Fibroblast of mammary gland (primary cell): ENCODE measurements around the gene CCDC102A.

Source experiments
- DNase-seq: peaks from one replicate; pipeline ENCODE4 v3.0.0-alpha.2; 2010; ENCODE audit warnings: low read depth
- H3K4me3 ChIP-seq: 2 replicates; pipeline ENCODE4 v1.5.1; 2011; ENCODE audit warnings: low read depth, mild to moderate bottlenecking, low read length, moderate library complexity; ENCODE audit not compliant: control insufficient read depth
- TF ChIP-seq, protein P1 (sequence below): conservative IDR thresholded peaks from 2 replicates; pipeline ENCODE4 v1.5.1; 2011; ENCODE audit warnings: low read depth, low read length, inconsistent platforms; ENCODE audit not compliant: control insufficient read depth, insufficient read depth

CCDC102A gene

DNA sequence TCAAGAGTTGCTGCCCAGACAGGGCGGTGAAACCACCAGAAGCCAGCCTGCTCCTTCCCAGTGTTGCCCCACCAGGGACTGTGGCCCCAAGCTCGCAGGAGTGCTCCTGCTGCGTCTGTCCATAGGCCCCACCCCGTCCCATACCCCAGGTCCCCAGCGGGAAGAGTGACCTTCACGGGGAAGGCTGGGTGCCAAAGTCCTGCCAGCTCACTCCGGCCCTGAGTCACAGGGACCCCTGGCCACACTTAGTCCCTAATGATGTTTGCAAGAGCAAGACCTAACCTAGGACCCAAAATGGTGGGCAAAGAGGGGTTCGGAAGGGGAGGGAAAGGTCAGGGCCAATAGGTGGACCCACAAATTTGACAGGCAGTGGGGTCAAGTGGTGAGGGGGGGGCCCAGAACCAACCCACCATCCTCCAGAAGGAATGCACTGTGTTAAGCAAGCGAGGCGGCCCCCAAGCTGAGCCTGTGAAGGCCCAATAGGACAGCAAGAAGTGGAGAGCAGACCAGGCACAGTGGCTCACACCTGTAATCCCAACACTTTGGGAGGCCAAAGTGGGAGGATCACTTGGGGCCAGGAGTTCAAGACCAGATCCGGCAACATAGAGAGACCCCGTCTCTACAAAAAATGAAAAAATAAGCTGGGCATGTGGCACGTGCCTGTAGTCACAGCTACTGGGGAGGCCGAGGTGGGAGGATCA is 53.4 kb downstream of the CCDC102A start:
- TF ChIP-seq, protein P1, sequence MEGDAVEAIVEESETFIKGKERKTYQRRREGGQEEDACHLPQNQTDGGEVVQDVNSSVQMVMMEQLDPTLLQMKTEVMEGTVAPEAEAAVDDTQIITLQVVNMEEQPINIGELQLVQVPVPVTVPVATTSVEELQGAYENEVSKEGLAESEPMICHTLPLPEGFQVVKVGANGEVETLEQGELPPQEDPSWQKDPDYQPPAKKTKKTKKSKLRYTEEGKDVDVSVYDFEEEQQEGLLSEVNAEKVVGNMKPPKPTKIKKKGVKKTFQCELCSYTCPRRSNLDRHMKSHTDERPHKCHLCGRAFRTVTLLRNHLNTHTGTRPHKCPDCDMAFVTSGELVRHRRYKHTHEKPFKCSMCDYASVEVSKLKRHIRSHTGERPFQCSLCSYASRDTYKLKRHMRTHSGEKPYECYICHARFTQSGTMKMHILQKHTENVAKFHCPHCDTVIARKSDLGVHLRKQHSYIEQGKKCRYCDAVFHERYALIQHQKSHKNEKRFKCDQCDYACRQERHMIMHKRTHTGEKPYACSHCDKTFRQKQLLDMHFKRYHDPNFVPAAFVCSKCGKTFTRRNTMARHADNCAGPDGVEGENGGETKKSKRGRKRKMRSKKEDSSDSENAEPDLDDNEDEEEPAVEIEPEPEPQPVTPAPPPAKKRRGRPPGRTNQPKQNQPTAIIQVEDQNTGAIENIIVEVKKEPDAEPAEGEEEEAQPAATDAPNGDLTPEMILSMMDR = no peak
- no peak overlapping the region for H3K4me3 ChIP-seq
- DNase-seq = no peak

DNA sequence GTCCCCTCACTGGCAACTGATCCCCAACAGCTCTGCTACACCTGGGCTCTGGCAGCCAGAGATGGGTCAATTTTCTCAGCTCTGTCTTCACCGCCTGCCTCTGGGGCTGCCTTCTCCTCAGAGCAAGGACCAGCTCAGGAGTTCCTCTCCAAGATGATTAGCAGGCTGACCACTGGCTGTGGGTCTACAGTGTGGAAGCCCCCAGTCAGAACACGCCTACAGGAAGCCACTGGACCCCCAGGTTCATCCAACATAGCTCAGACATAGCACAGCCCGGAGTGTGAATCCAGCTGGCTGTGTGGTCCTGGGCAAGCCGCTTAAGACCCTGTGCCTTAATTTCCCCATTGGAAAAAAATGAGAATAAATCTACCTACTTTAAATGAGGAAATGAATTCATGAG is 55.0 kb downstream of the CCDC102A start:
- DNase-seq = no peak
- TF ChIP-seq, protein P1 = no peak
- no peak overlapping the region for H3K4me3 ChIP-seq

GRCh38 chr16:57480754-57481230 is 55.6 kb downstream of the CCDC102A start:
- no peak for DNase-seq
- H3K4me3 ChIP-seq = no peak overlapping the region
- TF ChIP-seq, protein P1 = no peak

DNA sequence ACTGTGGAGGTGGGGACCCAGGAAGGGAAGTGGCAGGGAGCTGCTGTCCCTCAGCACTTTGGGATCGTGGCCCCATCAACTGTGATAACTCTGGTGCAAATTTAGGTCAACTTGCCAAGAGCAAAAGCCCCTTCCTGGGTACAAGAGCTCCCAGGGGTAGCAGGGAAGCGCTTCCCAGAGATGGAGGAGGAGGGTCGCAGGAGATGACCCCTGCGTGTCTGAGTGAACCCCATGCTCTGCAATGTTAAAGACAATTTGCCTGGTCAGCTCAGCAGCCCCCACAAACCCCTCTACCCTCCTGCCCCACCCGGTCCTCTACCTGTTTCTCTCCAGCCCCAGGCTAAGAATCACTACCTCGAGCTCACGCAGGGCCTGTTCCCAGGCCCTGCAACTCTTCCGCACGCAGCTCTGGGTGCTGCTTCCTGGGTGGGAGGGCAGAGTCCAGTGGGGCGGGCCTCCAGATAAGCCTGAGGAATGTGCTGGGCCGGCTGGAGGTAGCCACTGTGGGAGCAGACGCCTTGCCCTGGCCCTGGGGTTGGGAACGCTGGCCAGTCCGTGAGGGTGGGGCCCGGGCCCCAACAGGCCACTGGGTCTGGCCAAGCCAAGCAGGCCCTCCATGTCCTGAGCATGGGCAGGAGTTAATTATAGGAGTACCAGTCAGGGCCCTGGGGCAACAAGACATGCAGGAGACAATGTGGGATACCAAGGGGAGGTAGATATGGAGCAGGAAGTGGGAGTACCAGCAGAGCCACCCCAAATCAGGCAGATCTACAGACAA is 56.2 kb downstream of the CCDC102A start:
- H3K4me3 ChIP-seq = peak overlapping the region; percentile 62
- peak; percentile 29 for DNase-seq
- TF ChIP-seq, protein P1 = no peak

DNA sequence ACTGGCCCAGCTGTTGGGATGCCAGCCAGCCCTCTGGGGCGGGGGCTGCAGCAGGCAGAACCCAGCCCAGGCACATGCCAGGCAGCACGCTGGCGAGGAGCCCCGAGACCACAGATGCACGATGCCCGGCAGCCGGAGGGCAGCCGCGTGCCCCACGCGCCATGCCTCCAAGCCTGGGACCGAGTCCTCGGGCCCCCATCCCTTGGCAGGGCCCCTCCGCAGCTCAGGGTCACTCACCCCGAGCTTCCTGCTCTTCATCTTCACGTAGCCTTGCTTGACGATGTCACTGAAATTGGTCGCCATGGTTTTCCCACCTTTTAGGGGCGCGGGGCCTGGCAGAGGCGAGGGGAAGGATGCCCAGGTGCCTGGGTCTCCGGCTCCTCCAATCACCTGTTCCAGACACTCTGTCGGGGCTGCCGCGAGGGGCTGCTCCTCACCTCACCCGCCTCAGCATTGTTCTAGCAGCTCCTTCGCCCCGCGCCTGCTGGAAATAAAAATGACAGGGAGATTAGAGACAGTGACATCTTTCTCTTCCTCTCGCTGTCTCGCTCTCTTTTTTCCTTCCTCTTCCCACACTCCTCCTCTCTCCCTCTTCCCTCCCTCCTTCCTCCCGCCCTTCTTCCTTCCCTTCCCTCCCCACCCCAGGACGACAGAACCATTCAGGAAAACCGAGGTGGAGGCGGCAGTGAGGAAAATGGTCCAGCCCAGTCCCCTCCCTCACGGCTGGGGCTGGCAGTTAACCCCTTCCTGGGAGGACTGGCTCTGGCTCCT is 57.0 kb downstream of the CCDC102A start:
- TF ChIP-seq, protein P1 = no peak
- DNase-seq = peak; percentile 67
- H3K4me3 ChIP-seq = peak overlapping the region; percentile 62

- DNase-seq = no peak
- H3K4me3 ChIP-seq = peak overlapping the region; percentile 62
- TF ChIP-seq, protein P1 = no peak
These were observed 57.8 kb downstream of the CCDC102A start for GRCh38 chr16:57478396-57479204.
